GM21360 (cell line): ENCODE results near the gene IL1RAP.
"Not testable (repeated sequence)": the region's sequence is repeated elsewhere in the genome, so short reads cannot be mapped to it uniquely, and the experiment has no call there.

ENCODE experiments used
- ATAC-seq: cut with Tn5 transposase; IDR thresholded peaks from one replicate; pipeline ENCODE4 v1.9.1; 2021; ENCODE audit warnings: mild to moderate bottlenecking, moderate library complexity; ENCODE audit not compliant: unreplicated experiment

The IL1RAP gene

GRCh38 chr3:190506271-190506670 lies 7.6 kb upstream of the IL1RAP start:
- ATAC-seq = no peak

DNA sequence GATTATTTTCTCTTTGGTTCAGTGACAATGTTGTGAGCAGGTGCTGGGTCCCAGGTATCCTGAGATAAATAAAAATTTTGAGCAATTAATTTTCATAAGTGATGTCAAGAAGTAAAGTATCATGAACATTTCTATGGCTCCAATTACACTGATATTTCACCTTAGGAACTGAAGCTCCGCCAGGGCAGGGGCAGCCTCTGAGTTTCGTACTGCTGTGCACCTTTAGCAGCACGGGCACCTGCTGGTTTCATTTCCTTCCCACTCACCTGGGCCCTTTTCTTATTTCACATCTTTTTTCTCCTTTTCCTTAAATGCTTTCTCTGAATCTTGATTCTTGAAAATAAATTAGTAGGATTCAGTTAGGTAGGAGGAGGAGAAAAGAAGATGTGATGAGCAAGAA lies 1.2 kb upstream of the IL1RAP start:
- ATAC-seq = no peak

DNA sequence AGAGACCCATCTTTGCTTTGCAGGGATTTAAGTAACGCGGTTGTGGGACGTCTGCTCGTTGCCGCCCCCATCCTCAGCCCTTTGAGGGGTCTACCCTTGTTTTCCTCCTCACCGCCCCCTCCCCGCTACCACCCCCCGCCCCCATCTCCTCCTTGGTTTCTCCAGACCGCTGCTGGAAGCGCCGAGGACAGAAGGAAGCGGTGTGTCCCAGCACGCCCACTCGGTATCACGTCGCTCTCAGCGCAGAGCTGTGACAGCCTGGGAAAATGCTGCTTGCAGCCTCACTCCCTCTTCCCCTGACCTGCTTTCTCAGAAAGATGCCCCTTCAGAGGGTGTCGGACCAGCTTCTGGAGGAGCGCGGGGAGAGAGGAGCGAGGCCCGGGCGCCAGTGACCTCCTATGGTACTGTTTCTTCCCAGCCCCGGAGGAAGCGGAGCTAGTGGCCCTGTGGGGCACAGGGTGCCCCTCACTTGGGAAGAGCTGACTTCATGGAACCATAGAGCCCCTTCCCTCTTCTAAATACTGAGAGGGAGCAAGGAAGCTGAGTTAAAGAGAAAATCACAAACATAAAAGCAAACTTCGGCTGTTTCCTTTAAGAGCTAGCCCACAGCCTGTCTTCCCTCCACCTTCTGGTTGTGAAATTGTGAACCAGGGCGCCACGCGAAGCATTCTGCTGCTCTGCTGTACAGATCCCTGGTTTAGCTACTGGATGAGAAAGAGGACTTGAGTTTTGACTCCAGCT lies 698 bp downstream of the IL1RAP start:
- ATAC-seq = no peak

DNA sequence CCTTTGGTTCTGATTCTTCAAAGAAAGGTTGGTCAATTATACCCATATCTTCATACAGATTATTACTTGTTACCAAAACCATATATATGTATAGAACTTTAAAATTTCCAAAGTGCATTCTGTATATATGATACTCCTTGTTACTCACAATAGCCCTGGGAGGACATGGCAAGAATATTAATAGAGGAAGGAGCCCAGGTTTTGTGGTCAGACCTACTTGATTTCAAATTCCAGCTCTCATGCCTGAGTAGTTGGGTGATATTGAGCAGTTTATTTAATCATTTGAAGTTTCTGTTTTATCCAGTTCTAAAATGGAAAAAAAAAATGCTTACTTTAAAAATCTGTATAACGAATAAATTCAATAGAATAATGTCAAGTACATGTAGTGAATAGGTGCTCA lies 2.5 kb downstream of the IL1RAP start:
- no peak for ATAC-seq

- no peak for ATAC-seq
These were observed 3.8 kb downstream of the IL1RAP start for GRCh38 chr3:190517687-190518086.

DNA sequence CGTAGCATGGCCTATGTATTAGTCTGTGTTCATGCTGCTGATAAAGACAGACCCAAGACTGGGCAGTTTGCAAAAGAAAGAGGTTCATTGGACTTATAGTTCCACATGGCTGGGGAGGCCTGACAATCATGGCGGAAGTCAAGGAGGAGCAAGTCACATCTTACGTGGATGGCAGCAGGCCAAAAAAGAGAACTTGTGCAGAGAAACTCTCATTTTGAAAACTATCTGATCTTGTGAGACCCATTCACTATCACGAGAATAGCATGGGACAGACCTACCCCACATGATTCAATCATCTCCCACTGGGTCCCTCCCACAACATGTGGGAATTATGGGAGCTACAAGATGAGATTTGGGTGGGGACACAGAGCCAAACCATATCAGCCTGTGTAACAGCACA lies 4.6 kb downstream of the IL1RAP start:
- not testable (repeated sequence) for ATAC-seq

- no peak for ATAC-seq
These were observed 6.0 kb downstream of the IL1RAP start for GRCh38 chr3:190519886-190520285.

- ATAC-seq = no peak
These were observed 8.1 kb downstream of the IL1RAP start for GRCh38 chr3:190521998-190522397.

GRCh38 chr3:190522621-190523222 lies 8.8 kb downstream of the IL1RAP start:
- no peak for ATAC-seq

DNA sequence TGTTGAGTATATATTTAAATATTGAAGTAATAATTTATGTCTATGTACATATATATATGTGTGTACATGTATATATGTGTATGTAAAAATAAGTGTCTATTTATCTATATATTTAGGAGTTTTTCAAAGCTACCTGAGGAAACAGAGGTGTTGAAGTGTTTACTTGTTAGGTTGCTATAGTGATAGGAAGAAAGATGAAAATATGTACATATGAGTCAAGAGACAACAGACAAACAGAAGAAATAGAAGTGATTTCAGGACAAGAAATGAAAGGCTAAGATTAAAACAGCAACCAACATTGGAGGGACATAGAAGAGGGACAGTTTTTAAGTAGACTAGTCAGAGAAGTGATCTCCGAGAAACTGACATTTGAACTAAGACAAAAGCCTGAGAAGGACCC lies 11.1 kb downstream of the IL1RAP start:
- no peak for ATAC-seq

- no peak for ATAC-seq
These were observed 11.7 kb downstream of the IL1RAP start for GRCh38 chr3:190525634-190526033.

DNA sequence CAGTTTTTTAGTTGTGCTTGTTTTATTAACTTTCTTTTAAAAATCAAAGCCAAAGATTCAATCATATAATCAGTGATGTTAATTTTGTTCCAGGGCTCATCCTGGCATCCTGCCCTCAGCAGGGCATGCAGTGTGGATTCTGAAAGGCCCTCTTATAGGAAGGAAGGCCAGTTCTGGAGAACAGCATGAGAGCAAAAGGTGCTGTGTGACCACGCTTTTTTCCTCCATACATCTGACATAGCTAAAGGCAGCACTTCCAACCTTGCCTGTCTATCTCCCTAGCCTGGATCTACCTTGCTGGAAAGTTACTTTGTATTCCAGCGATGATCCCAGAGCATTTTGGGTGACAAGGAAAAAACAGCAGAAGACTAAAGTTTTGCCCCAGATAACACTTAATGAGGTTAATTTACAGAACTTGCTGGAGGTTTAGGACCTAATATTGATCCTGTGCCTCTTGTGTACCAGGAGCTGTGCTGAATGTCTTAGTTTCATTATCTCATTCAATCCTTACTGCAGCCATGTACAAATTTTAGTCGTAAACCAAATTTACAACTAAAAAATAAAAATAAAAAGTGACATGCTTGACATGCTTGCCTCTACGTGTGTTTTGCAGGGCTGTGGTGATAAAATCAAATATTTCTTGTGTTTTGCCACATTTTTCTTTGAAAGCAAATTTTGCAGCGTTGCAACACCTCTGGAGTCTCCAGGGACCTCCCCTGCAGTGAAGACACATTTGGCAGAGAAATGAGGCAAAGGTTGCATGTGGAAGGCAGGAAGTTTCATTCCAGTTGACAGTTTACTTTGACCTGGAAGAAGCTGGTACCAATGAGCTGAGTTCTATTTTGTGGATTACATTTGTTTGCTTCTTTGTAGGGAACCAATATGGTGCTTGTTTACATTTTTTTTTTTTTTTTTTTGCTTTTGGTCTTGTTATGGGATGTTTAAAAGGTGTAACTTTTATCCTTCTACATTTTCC lies 13.2 kb downstream of the IL1RAP start:
- ATAC-seq = no peak

DNA sequence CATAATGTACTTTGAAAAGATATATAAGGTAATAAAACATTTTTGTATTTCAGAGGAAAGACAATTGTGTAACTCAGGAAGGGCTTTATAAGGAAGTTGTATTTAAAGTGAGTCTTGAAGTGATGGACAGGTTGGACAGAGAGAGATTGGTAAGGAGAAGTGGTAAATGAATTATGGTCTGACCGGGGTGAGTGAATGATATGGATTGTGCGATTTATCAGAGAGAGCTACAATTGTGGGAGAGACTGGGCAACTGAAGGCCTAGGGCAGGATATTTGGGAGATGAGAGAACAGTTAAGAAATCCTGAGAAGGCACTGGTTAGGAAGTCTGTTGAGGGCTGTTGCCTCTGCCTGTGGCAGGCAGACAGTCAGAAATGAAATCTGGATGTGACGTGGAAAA lies 14.8 kb downstream of the IL1RAP start:
- no peak for ATAC-seq

GRCh38 chr3:190531406-190531805 lies 17.5 kb downstream of the IL1RAP start:
- ATAC-seq = no peak

DNA sequence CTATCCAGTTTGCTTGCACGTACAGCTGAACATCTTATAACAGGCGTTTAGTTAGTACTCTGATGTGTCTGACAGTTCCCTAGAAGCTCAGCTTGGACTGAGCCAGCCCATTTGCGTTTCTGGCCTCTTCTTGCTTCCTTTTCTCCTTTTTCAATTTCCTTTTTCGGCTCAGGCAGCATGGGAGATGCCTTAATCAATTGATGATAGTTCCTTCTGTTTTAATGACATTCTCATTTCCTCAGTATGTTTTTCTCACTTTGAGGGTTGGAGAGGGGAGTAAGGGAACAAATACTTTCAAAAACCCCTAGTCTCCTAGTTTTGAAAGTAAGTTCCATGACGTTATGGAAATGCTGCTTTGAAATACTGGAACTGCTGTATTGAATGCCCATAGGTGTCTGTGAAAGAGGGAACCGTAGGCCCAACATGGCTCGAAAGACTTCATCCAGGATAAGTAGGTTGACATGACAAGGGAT lies 18.9 kb downstream of the IL1RAP start:
- no peak for ATAC-seq

GRCh38 chr3:190533511-190534281 lies 19.8 kb downstream of the IL1RAP start:
- ATAC-seq = no peak

GRCh38 chr3:190534386-190534785 lies 20.5 kb downstream of the IL1RAP start:
- ATAC-seq = no peak

GRCh38 chr3:190534986-190535385 lies 21.1 kb downstream of the IL1RAP start:
- ATAC-seq = no peak

- no peak for ATAC-seq
These were observed 23.3 kb downstream of the IL1RAP start for GRCh38 chr3:190537146-190537545.

DNA sequence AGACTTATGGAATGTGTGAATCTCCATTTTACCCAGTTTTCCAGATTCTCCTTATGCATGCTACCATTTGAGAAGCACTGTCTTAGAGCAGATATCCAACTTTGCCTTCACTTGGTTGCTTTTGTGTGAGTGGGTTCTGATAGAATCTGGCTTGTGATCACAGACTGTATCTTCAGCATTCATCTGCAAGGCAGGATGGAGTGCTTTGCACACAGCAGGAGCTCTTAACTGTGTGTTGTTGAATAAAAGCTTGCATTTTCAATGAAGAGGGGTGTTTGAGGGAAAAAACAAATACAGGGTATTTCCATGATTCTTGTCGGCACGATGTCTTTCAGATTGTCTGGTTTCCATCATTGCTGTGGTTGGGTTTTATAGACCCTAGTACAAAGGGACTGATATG lies 24.4 kb downstream of the IL1RAP start:
- ATAC-seq = no peak

GRCh38 chr3:190539526-190539925 lies 25.6 kb downstream of the IL1RAP start:
- ATAC-seq = no peak
